Activated CD8-positive, alpha-beta T cell treated with anti-CD3 and anti-CD28 coated beads, Interleukin-2, amount 10 ng/mL, durations not matched to agents 7 days and 5 days (primary cell): Measurements from ENCODE around the gene SH3RF3. TPM values are rescaled to one million over a fixed set of nuclear protein-coding genes. Genes with fewer than 3 reads are reported as not detected.

Experiments used
- ATAC-seq: fragments of 150-1000 bp; cut with Tn5 transposase; one replicate; pipeline ENCODE4 v1.10.0; 2021; ENCODE audit warnings: moderate library complexity
- CTCF ChIA-PET: fragments of 350-600 bp; sonication (Branson Sonifier 250); formaldehyde crosslinking; loops from one replicate; lab custom pipeline; 2021; ENCODE audit warnings: antibody characterized with exemption; lab: Charles Lee
- POLR2A ChIA-PET: fragments of 350-600 bp; sonication (Branson Sonifier 250); formaldehyde crosslinking; loops from one replicate; lab custom pipeline; 2021; ENCODE audit warnings: antibody characterized with exemption; lab: Charles Lee
- DNase-seq: peaks from one replicate; pipeline ENCODE4 v3.0.0-alpha.2; 2020
- H3K27ac Mint-ChIP-seq: one replicate; pipeline ENCODE4 v1.8.0; 2021; ENCODE audit warnings: mild to moderate bottlenecking, mixed read lengths
- H3K27me3 Mint-ChIP-seq: one replicate; pipeline ENCODE4 v1.8.0; 2021; ENCODE audit warnings: low read depth, mixed read lengths
- H3K36me3 Mint-ChIP-seq: one replicate; pipeline ENCODE4 v1.8.0; 2021; ENCODE audit warnings: low read depth, mixed read lengths
- H3K4me1 Mint-ChIP-seq: one replicate; pipeline ENCODE4 v1.8.0; 2021; ENCODE audit warnings: low read depth, mixed read lengths
- H3K4me3 Mint-ChIP-seq: one replicate; pipeline ENCODE4 v1.8.0; 2021; ENCODE audit warnings: mild to moderate bottlenecking, mixed read lengths
- H3K9me3 Mint-ChIP-seq: one replicate; pipeline ENCODE4 v1.8.0; 2022; ENCODE audit warnings: mixed read lengths; ENCODE audit not compliant: insufficient read depth
- total RNA-seq, 2 experiments: library from RNA; stranded (reverse); gene quantifications; one replicate each; pipeline ENCODE4 v1.2.3, GENCODE V29; 2021

The SH3RF3 gene
- total RNA-seq, 2 experiments from 2014 or later: 0.10 TPM; not detected in 1

DNA sequence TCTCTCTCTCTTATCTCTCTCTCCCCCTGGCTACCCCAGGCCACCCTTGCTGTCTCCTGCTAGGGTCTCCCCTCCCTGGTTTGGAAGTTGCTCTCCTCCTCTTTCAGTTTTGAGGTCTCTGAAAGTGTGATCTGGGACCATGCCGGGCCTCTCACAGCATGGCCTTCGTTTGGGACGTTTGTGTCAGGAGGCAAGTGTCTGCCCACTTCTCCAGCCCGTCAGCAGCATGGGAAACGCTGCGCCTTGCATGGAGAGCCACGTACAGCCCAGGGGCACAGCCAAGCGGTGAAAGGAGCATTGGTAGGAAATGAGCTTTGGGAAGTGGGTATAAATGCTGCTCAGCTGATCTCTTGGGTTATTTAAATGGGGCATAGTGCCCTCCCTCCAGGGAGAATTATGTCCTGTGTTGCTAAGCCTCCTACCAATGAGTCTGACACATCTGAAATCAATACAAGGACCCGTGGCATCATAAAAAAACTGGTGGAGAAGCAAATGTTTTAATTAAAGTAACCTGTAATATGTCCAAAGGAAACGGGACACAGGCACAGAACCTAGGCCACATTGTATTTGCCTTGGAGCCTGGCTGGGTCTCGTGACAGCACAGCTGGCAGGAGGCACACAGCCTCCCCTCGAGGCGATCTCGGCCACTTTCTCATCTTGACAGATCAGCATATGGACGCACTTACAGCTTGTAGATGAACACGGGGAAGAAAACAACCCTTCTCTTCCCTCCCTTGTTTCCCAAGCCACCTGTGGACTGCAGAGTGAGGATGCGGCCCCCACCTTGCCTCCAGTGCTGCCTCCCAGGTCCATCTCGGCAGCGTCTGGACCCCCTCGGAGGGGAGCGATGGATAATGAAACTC lies 72.7 kb downstream of the SH3RF3 start:
- peaks cover 14% of the 10 kb centered on the region for H3K27me3 Mint-ChIP-seq
- no peak overlapping the region for H3K4me3 Mint-ChIP-seq
- no peaks in the 10 kb centered on the region for H3K4me1 Mint-ChIP-seq
- ATAC-seq (no peak), DNase-seq (no peak)
- H3K27ac Mint-ChIP-seq: no peak overlapping the region
- CTCF ChIA-PET: no interaction called here
- POLR2A ChIA-PET: no interaction called here
- H3K36me3 Mint-ChIP-seq: no peaks in the 10 kb centered on the region
- H3K9me3 Mint-ChIP-seq: no peaks in the 10 kb centered on the region

DNA sequence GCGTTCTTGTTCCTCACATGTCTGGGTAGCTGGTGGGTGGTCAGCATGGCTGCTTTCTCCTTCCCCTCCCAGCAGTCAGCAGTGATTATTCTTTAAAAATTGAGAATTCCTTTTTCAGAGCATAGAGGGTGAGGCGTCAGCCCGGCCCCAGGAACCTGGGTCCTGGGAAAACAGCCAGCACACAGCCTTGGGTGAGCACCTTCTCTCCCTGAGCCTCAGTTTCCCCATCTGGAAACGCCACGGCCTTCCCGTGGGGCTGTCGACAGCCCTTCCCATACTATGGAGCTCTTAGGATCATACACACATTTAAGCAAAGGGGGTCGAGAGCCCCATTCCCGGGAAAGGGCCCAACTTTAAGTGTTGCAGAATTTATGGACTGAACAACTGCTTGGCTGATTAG lies 73.5 kb downstream of the SH3RF3 start:
- no peak for DNase-seq
- H3K27ac Mint-ChIP-seq: no peak overlapping the region
- no peaks in the 10 kb centered on the region for H3K9me3 Mint-ChIP-seq
- POLR2A ChIA-PET: no interaction called here
- H3K27me3 Mint-ChIP-seq: peaks cover 21% of the 10 kb centered on the region
- H3K4me3 Mint-ChIP-seq: no peak overlapping the region
- no peaks in the 10 kb centered on the region for H3K4me1 Mint-ChIP-seq
- no peak for ATAC-seq
- CTCF ChIA-PET: no interaction called here
- H3K36me3 Mint-ChIP-seq: no peaks in the 10 kb centered on the region

DNA sequence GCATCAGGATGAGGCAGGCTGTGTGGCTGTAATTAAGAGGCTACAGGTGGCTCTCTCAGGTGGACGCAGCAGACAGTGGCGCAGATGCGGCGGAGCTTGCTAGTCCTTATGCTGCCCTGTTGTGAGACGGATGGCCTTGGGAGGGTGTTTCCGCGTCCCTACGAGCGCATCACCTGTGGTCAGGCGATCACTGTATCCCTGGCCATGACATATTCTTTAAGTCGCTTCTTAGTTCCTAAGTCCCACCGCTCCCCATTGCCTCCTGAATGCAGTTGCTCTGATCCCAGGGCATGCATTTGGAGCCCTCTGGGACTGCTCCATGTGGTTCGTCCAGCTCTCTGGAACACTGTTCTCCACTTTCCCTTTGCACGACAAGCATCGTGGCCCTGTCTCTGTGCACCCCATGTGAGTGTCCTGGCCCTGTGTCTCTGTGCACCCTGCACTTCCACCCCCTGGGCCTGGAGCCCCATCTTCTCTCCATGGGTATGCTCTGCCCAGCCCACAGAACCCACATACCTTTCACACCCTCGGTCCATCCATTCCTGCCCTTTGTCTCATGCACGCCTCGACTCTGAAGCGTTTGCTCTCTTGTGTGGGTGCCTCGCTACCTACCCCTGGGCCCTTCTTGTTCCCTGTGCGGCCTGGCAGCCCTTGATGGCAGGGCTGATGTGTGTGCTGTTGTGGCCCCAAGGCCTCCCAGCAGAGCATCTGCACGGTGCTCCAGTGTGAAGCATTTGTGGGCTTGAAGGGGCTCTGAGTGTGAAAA lies 74.4 kb downstream of the SH3RF3 start:
- no peaks in the 10 kb centered on the region for H3K36me3 Mint-ChIP-seq
- ChIA-PET CTCF (no interaction called here), POLR2A (no interaction called here)
- DNase-seq (no peak), ATAC-seq (no peak)
- H3K4me3 Mint-ChIP-seq: no peak overlapping the region
- no peaks in the 10 kb centered on the region for H3K9me3 Mint-ChIP-seq
- no peak overlapping the region for H3K27ac Mint-ChIP-seq
- no peaks in the 10 kb centered on the region for H3K4me1 Mint-ChIP-seq
- peaks cover 26% of the 10 kb centered on the region for H3K27me3 Mint-ChIP-seq

DNA sequence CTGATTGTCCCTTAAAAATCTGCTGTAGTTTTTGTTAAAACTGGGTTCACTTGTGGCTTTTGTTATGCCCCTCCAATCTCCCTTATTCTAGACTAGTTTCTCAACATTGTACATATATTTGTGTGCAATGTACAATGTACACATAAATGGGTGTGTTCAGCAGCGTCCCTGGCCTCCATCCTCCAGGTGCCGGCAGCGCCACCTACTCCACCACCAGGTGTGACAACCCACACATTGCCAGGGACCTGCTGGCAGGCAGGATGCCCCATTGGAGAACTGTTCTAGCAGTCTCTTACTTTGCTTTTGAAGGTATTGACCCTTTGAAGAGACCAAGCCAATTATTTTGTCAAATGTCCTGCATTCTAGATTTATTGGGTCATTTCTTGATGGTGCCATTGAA lies 75.4 kb downstream of the SH3RF3 start:
- no peak overlapping the region for H3K4me3 Mint-ChIP-seq

DNA sequence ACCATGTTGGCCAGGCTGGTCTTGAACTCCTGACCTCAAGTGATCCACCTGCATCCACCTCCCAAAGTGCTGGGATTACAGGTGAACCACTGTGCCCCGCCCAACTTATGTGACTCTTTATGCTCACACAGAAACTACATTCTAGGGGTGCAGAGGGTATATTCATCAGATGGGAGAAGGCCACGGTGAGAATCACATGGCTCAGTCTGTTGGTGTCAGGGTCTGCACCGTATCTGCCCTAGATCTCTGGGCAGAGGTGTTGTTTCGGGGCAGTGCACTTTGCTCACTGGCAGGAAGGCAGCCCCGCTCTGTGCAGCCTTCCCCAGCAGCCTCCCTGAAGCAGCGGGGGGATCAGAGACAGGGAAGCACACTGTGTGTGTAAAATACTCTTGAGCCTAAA lies 76.4 kb downstream of the SH3RF3 start:
- Mint-ChIP-seq H3K27ac (no peak overlapping the region), H3K9me3 (no peaks in the 10 kb centered on the region), H3K4me1 (no peaks in the 10 kb centered on the region), H3K27me3 (peaks cover 43% of the 10 kb centered on the region), H3K36me3 (no peaks in the 10 kb centered on the region), H3K4me3 (no peak overlapping the region)
- ChIA-PET POLR2A (no interaction called here), CTCF (no interaction called here)
- no peak for DNase-seq
- no peak for ATAC-seq

More for the DNA sequence above, 75.4 kb downstream of the SH3RF3 start:
- Mint-ChIP-seq H3K4me1 (no peaks in the 10 kb centered on the region), H3K9me3 (no peaks in the 10 kb centered on the region), H3K27me3 (peaks cover 35% of the 10 kb centered on the region), H3K36me3 (no peaks in the 10 kb centered on the region), H3K27ac (no peak overlapping the region)
- ChIA-PET POLR2A (no interaction called here), CTCF (no interaction called here)
- DNase-seq: no peak
- no peak for ATAC-seq

DNA sequence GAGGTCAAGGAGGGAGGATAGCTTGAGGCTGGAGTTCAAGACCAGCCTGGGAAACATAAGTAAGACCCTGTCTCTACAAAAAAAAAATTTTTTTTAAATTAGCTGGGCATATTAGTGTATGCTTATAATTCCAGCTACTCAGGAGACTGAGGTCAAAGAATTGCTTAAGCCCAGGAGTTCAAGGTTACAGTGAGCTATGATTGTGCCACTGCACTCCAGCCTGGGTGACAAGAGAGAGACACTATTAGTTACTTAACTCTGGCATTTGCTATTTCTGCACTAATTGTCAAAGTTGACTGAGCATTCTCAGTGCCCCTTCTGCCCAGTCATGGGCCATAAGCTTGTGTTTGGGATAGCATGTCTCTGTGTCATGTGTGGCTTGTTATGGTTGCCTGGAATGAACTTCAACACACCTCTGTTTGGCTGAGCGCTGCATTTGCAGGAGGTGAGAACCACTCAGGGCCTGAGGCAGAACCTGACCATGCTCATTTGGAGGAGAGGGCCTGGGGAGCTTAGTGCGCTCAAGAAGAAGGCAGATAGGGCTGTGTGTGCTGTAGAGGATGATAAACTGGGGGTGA lies 77.7 kb downstream of the SH3RF3 start:
- ChIA-PET POLR2A (no interaction called here), CTCF (no interaction called here)
- H3K4me1 Mint-ChIP-seq: no peaks in the 10 kb centered on the region
- H3K4me3 Mint-ChIP-seq: no peak overlapping the region
- H3K9me3 Mint-ChIP-seq: no peaks in the 10 kb centered on the region
- DNase-seq: no peak
- no peaks in the 10 kb centered on the region for H3K36me3 Mint-ChIP-seq
- no peak overlapping the region for H3K27ac Mint-ChIP-seq
- H3K27me3 Mint-ChIP-seq: peaks cover 52% of the 10 kb centered on the region
- no peak for ATAC-seq

GRCh38 chr2:109207176-109207575 lies 78.2 kb downstream of the SH3RF3 start:
- no peak for ATAC-seq
- CTCF ChIA-PET: interaction anchor here (1.2 kb wide), 2 partner anchors 10 to 78 kb away, joined by 3 to 4 read pairs; partner anchors contain the start of gene SH3RF3
- Mint-ChIP-seq H3K9me3 (no peaks in the 10 kb centered on the region), H3K4me1 (no peaks in the 10 kb centered on the region), H3K27ac (no peak overlapping the region), H3K4me3 (no peak overlapping the region), H3K27me3 (peaks cover 57% of the 10 kb centered on the region), H3K36me3 (no peaks in the 10 kb centered on the region)
- POLR2A ChIA-PET: no interaction called here
- DNase-seq: no peak

- CTCF ChIA-PET: interaction anchor here (1.2 kb wide), 2 partner anchors 9 to 79 kb away, joined by 3 to 4 read pairs; partner anchors contain the start of gene SH3RF3
- POLR2A ChIA-PET: no interaction called here
- DNase-seq (no peak), ATAC-seq (no peak)
- Mint-ChIP-seq H3K27ac (no peak overlapping the region), H3K36me3 (no peaks in the 10 kb centered on the region), H3K4me3 (no peak overlapping the region), H3K27me3 (peaks cover 68% of the 10 kb centered on the region), H3K4me1 (peaks cover 8% of the 10 kb centered on the region), H3K9me3 (no peaks in the 10 kb centered on the region)
These were observed 79.3 kb downstream of the SH3RF3 start for GRCh38 chr2:109208071-109208950.

DNA sequence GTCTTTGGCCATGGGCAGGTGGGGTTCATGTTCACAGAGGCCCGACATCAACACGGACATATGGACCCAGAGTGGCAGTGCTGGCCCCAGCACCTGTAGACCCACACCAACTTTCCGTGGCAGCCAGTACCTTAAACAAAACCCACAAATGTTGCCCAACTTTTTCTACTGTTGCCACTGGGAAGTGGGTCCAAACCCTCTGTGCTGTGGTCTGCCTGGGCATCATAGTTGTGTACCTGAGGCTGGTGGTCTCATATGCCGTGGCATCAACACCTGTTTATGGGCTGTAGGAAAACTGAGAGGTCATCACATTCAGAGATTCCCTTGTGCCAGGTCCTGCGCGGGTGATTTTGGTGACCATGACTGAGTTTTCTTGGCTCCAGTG lies 79.9 kb downstream of the SH3RF3 start:
- Mint-ChIP-seq H3K9me3 (no peaks in the 10 kb centered on the region), H3K27ac (no peak overlapping the region), H3K4me1 (peaks cover 14% of the 10 kb centered on the region), H3K4me3 (no peak overlapping the region), H3K27me3 (peaks cover 70% of the 10 kb centered on the region), H3K36me3 (no peaks in the 10 kb centered on the region)
- ChIA-PET CTCF (no interaction called here), POLR2A (no interaction called here)
- DNase-seq (no peak), ATAC-seq (no peak)

DNA sequence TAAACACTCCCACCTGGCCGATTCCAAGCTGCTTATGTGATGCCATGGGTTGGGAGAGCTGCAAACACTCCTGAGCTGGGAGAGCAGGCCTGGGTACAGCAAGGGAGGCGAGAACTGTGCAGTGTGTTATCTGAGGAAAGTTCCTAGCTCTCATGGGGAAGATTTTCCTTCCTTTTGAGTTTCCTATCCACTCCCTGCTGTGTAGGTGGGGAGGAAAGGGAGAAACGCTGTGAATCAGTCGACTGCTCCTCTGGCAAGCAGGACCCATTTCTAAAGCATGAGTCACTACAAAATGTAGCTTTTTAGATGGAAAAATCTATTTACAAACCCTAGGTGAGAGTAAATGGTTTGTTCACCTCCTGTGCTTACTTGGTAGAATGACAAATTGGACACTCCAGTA lies 80.4 kb downstream of the SH3RF3 start:
- Mint-ChIP-seq H3K27ac (no peak overlapping the region), H3K9me3 (no peaks in the 10 kb centered on the region), H3K4me1 (peaks cover 19% of the 10 kb centered on the region), H3K4me3 (no peak overlapping the region), H3K36me3 (no peaks in the 10 kb centered on the region), H3K27me3 (peaks cover 70% of the 10 kb centered on the region)
- ChIA-PET POLR2A (no interaction called here), CTCF (no interaction called here)
- no peak for DNase-seq
- no peak for ATAC-seq

DNA sequence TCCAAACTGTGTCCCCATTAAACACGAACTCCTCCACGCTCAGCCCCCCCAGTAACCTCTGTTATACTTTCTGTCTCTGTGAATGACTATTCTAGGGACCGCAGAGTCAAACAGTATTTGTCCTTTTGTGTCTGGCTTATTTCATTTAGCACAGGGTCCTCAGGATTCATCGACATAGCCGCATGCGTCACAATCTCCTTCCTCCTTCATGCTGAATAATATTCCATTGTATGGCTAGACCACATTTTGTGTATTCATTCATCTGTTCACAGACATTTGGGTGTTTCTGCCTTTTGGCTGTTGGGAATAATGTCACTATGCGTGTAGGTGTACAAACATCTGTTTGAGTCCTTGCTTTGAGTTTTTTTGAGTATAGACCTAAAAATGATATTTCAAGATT lies 80.9 kb downstream of the SH3RF3 start:
- Mint-ChIP-seq H3K4me3 (no peak overlapping the region), H3K27ac (no peak overlapping the region), H3K36me3 (no peaks in the 10 kb centered on the region), H3K27me3 (peaks cover 72% of the 10 kb centered on the region), H3K9me3 (no peaks in the 10 kb centered on the region), H3K4me1 (peaks cover 24% of the 10 kb centered on the region)
- ATAC-seq: no peak
- ChIA-PET POLR2A (no interaction called here), CTCF (no interaction called here)
- no peak for DNase-seq
